ENCODE data around the gene TRPM2. TPM values are rescaled to one million over a fixed set of nuclear protein-coding genes. Genes with fewer than 3 reads are reported as not detected.
A peak's percentile ranks its signal among the peaks of the same experiment; 100 is the strongest.

TRPM2 gene
- total RNA-seq: 10 to 100 TPM in 1 of 4 donors, 1 to 10 TPM in 3; 1.1 to 27.2 (median 3.3) TPM

- peak in 2 of 3 donors; percentile 73 to 80 for DNase-seq
- peak within 1 kb of the TSS; percentile 27 to 37 (median 32) for H3K4me3 ChIP-seq
These were observed at the start of gene TRPM2 for GRCh38 chr21:44353191-44353970. TRPM2 (plus strand) TSS chr21:44353621; CDS start chr21:44353701, 80 bp downstream.

DNA sequence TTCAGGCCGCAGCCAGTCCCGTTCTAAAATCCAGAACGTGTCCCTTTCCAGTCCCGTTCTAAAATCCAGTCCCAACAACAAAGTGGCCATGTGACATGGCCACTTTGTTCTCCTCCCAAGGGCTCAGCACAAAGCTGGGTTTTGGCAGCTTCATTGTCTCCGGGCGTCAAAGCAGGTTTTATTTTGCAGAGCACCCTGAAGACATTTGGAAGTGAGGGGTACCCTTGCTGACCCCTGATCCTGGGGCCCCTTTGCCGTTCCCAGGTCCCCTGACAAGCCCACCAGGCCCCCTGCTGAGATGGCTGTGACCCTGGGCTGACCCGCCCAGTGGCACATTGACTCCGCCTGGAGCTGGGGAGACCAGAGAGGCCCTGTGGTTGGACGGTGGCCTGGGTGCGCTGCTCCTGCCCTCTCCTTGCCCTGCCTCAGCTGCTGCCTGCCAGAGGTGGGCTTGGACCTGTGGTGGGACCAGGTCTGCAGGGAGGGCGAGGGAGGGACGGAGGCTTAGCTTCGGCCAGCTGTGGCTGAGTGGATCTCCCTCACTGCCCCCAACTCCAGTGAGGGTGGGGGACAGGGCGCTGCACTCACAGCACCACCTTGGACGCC, 49.3 kb upstream of the TRPM2 start:
- no peaks in the 10 kb centered on the region for H3K27me3 ChIP-seq
- H3K4me3 ChIP-seq: peak overlapping the region in 2 of 4 donors; percentile 15 to 22
- no peak for DNase-seq
- peak overlapping the region in 3 of 4 donors; percentile 91 to 100 (median 99) for H3K27ac ChIP-seq
- peaks cover 13 to 61% (median 19%) of the 10 kb centered on the region in 4 donors for H3K4me1 ChIP-seq
- H3K9me3 ChIP-seq: no peaks in the 10 kb centered on the region
- H3K36me3 ChIP-seq: peaks cover 0 to 31% (median 0%) of the 10 kb centered on the region in 3 donors
- TF ChIP-seq, protein P1, sequence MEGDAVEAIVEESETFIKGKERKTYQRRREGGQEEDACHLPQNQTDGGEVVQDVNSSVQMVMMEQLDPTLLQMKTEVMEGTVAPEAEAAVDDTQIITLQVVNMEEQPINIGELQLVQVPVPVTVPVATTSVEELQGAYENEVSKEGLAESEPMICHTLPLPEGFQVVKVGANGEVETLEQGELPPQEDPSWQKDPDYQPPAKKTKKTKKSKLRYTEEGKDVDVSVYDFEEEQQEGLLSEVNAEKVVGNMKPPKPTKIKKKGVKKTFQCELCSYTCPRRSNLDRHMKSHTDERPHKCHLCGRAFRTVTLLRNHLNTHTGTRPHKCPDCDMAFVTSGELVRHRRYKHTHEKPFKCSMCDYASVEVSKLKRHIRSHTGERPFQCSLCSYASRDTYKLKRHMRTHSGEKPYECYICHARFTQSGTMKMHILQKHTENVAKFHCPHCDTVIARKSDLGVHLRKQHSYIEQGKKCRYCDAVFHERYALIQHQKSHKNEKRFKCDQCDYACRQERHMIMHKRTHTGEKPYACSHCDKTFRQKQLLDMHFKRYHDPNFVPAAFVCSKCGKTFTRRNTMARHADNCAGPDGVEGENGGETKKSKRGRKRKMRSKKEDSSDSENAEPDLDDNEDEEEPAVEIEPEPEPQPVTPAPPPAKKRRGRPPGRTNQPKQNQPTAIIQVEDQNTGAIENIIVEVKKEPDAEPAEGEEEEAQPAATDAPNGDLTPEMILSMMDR (IDR thresholded peaks at IDR 0.05): no peak
- no peak for TF ChIP-seq POLR2A (IDR thresholded peaks at IDR 0.05)

More at GRCh38 chr21:44353191-44353970, at the start of gene TRPM2:
- peaks cover 0 to 9% (median 2%) of the 10 kb centered on the region in 4 donors for H3K4me1 ChIP-seq
- H3K9me3 ChIP-seq: no peaks in the 10 kb centered on the region
- H3K36me3 ChIP-seq: no peaks in the 10 kb centered on the region
- peaks cover 0 to 16% of the 10 kb centered on the region in 2 donors for H3K27me3 ChIP-seq
- peak within 1 kb of the TSS; percentile 45 to 77 (median 60) for H3K27ac ChIP-seq
- TF ChIP-seq, protein P1 (IDR thresholded peaks at IDR 0.05): no peak
- TF ChIP-seq POLR2A (IDR thresholded peaks at IDR 0.05): no peak

- DNase-seq: peak in 2 of 3 donors; percentile 72 to 74
- TF ChIP-seq, protein P1 (IDR thresholded peaks at IDR 0.05): peak in 5 of 6 experiments; percentile 20 to 69 (median 60)
- no peak for TF ChIP-seq POLR2A (IDR thresholded peaks at IDR 0.05)
- H3K4me1 ChIP-seq: peaks cover 13 to 56% (median 17%) of the 10 kb centered on the region in 4 donors
- H3K27ac ChIP-seq: peak overlapping the region in 3 of 4 donors; percentile 91 to 100 (median 99)
- H3K4me3 ChIP-seq: no peak overlapping the region
- H3K36me3 ChIP-seq: peaks cover 0 to 38% (median 0%) of the 10 kb centered on the region in 3 donors
- H3K27me3 ChIP-seq: no peaks in the 10 kb centered on the region
- no peaks in the 10 kb centered on the region for H3K9me3 ChIP-seq
These were observed 48.5 kb upstream of the TRPM2 start for GRCh38 chr21:44304877-44305293.

GRCh38 chr21:44305691-44306090, 47.7 kb upstream of the TRPM2 start:
- H3K36me3 ChIP-seq: peaks cover 0 to 46% (median 0%) of the 10 kb centered on the region in 3 donors
- H3K27ac ChIP-seq: no peak overlapping the region
- H3K9me3 ChIP-seq: no peaks in the 10 kb centered on the region
- no peak for DNase-seq
- peaks cover 13 to 56% (median 16%) of the 10 kb centered on the region in 4 donors for H3K4me1 ChIP-seq
- no peaks in the 10 kb centered on the region for H3K27me3 ChIP-seq
- no peak overlapping the region for H3K4me3 ChIP-seq
- TF ChIP-seq, protein P1 (IDR thresholded peaks at IDR 0.05): no peak
- no peak for TF ChIP-seq POLR2A (IDR thresholded peaks at IDR 0.05)

- TF ChIP-seq, protein P1 (IDR thresholded peaks at IDR 0.05): no peak
- TF ChIP-seq POLR2A (IDR thresholded peaks at IDR 0.05): no peak
- Histone ChIP-seq H3K4me1 (peaks cover 2 to 42% (median 7%) of the 10 kb centered on the region in 4 donors), H3K27ac (no peak overlapping the region), H3K27me3 (no peaks in the 10 kb centered on the region), H3K36me3 (peaks cover 0 to 60% (median 0%) of the 10 kb centered on the region in 3 donors), H3K4me3 (no peak overlapping the region), H3K9me3 (no peaks in the 10 kb centered on the region)
- DNase-seq: no peak
These were observed 46.3 kb upstream of the TRPM2 start for GRCh38 chr21:44306936-44307704.

All from Peyer's patch (tissue), 4 donors.